ENCODE results near the gene GBP4.

GBP4 gene

GRCh38 chr1:89143484-89143883 lies 55.3 kb downstream of the GBP4 start:
- no CpG with 5 or more reads among the region's 2 CpGs for WGBS, 2 donors (ENCODE audit: extremely low coverage in 2 of 2, insufficient read length in 2 of 2, insufficient replicate concordance in 1 of 2)
- Histone ChIP-seq H3K4ac (ENCODE audit: low read length) (no peak overlapping the region), H2AFZ (ENCODE audit: low read length) (no peak overlapping the region), H3K79me1 (ENCODE audit: low read depth, low read length) (no peaks in the 10 kb centered on the region), H3K27me3 (ENCODE audit: control insufficient read depth in 3 of 3, insufficient read depth in 3 of 3, low read depth in 1 of 3, low read length in 3 of 3) (no peaks in the 10 kb centered on the region), H2BK15ac (ENCODE audit: low read length) (no peak overlapping the region), H2BK120ac (ENCODE audit: low read depth, low read length) (no peak overlapping the region), H3K14ac (ENCODE audit: low read length) (no peak overlapping the region), H4K91ac (ENCODE audit: low read depth, low read length, poor library complexity) (no peak overlapping the region), H3K27ac (replicated peaks; ENCODE audit: low read length) (no peak overlapping the region), H3K23ac (ENCODE audit: low read depth, low read length, poor library complexity) (no peak overlapping the region), H3K4me1 (ENCODE audit: control insufficient read depth in 2 of 2, insufficient read depth in 1 of 2, low read depth in 1 of 2, low read length in 2 of 2) (no peaks in the 10 kb centered on the region), H3K9me3 (replicated peaks in 1 of 2; ENCODE audit: control insufficient read depth in 2 of 2, insufficient read depth in 1 of 2, low read depth in 1 of 2, low read length in 2 of 2) (no peaks in the 10 kb centered on the region), H3K4me3 (ENCODE audit: low read length in 2 of 2) (no peak overlapping the region), H2BK12ac (ENCODE audit: low read length) (no peak overlapping the region), H3K36me3 (replicated peaks in 1 of 2; ENCODE audit: control insufficient read depth in 2 of 2, insufficient read depth in 2 of 2, low read length in 2 of 2) (no peaks in the 10 kb centered on the region), H3K9ac (ENCODE audit: low read depth, low read length, poor library complexity) (no peak overlapping the region), H3K4me2 (ENCODE audit: insufficient read depth, low read length, poor library complexity, severe bottlenecking) (no peak overlapping the region), H2AK5ac (ENCODE audit: low read depth, low read length) (no peak overlapping the region), H4K8ac (ENCODE audit: low read depth, low read length) (no peak overlapping the region), H3K18ac (ENCODE audit: low read length) (no peak overlapping the region), H2BK5ac (ENCODE audit: low read length) (no peak overlapping the region)
- DNase-seq (ENCODE audit: low spot score), result no peak

- no peaks in the 10 kb centered on the region for H3K27me3 ChIP-seq (ENCODE audit: control insufficient read depth in 3 of 3, insufficient read depth in 3 of 3, low read depth in 1 of 3, low read length in 3 of 3)
- no peaks in the 10 kb centered on the region for H3K36me3 ChIP-seq (replicated peaks in 1 of 2; ENCODE audit: control insufficient read depth in 2 of 2, insufficient read depth in 2 of 2, low read length in 2 of 2)
- no peak overlapping the region for H2BK120ac ChIP-seq (ENCODE audit: low read depth, low read length)
- DNase-seq (ENCODE audit: low spot score), result no peak
- no peak overlapping the region for H2BK5ac ChIP-seq (ENCODE audit: low read length)
- no peak overlapping the region for H2AK5ac ChIP-seq (ENCODE audit: low read depth, low read length)
- no peak overlapping the region for H3K4me3 ChIP-seq (ENCODE audit: low read length in 2 of 2)
- H2AFZ ChIP-seq (ENCODE audit: low read length), result no peak overlapping the region
- H3K4me2 ChIP-seq (ENCODE audit: insufficient read depth, low read length, poor library complexity, severe bottlenecking), result no peak overlapping the region
- H3K4ac ChIP-seq (ENCODE audit: low read length), result no peak overlapping the region
- H4K91ac ChIP-seq (ENCODE audit: low read depth, low read length, poor library complexity), result no peak overlapping the region
- no peaks in the 10 kb centered on the region for H3K4me1 ChIP-seq (ENCODE audit: control insufficient read depth in 2 of 2, insufficient read depth in 1 of 2, low read depth in 1 of 2, low read length in 2 of 2)
- no peaks in the 10 kb centered on the region for H3K79me1 ChIP-seq (ENCODE audit: low read depth, low read length)
- no peak overlapping the region for H3K9ac ChIP-seq (ENCODE audit: low read depth, low read length, poor library complexity)
- no peak overlapping the region for H4K8ac ChIP-seq (ENCODE audit: low read depth, low read length)
- H2BK15ac ChIP-seq (ENCODE audit: low read length), result no peak overlapping the region
- H3K14ac ChIP-seq (ENCODE audit: low read length), result no peak overlapping the region
- H3K27ac ChIP-seq (replicated peaks; ENCODE audit: low read length), result no peak overlapping the region
- H3K18ac ChIP-seq (ENCODE audit: low read length), result no peak overlapping the region
- WGBS, 2 donors (ENCODE audit: extremely low coverage in 2 of 2, insufficient read length in 2 of 2, insufficient replicate concordance in 1 of 2), result no CpG with 5 or more reads among the region's 4 CpGs
- no peak overlapping the region for H3K23ac ChIP-seq (ENCODE audit: low read depth, low read length, poor library complexity)
- no peak overlapping the region for H2BK12ac ChIP-seq (ENCODE audit: low read length)
- H3K9me3 ChIP-seq (replicated peaks in 1 of 2; ENCODE audit: control insufficient read depth in 2 of 2, insufficient read depth in 1 of 2, low read depth in 1 of 2, low read length in 2 of 2), result no peaks in the 10 kb centered on the region
Observed at GRCh38 chr1:89142160-89142559, 56.6 kb downstream of the GBP4 start.

- Histone ChIP-seq H4K91ac (ENCODE audit: low read depth, low read length, poor library complexity) (no peak overlapping the region), H3K27ac (replicated peaks; ENCODE audit: low read length) (no peak overlapping the region), H3K4ac (ENCODE audit: low read length) (no peak overlapping the region), H2AK5ac (ENCODE audit: low read depth, low read length) (no peak overlapping the region), H3K79me1 (ENCODE audit: low read depth, low read length) (no peaks in the 10 kb centered on the region), H3K4me1 (ENCODE audit: control insufficient read depth in 2 of 2, insufficient read depth in 1 of 2, low read depth in 1 of 2, low read length in 2 of 2) (no peaks in the 10 kb centered on the region), H3K36me3 (replicated peaks in 1 of 2; ENCODE audit: control insufficient read depth in 2 of 2, insufficient read depth in 2 of 2, low read length in 2 of 2) (no peaks in the 10 kb centered on the region), H2BK5ac (ENCODE audit: low read length) (no peak overlapping the region), H3K18ac (ENCODE audit: low read length) (no peak overlapping the region), H3K27me3 (ENCODE audit: control insufficient read depth in 3 of 3, insufficient read depth in 3 of 3, low read depth in 1 of 3, low read length in 3 of 3) (no peaks in the 10 kb centered on the region), H2BK12ac (ENCODE audit: low read length) (no peak overlapping the region), H3K14ac (ENCODE audit: low read length) (no peak overlapping the region), H3K9ac (ENCODE audit: low read depth, low read length, poor library complexity) (no peak overlapping the region), H4K8ac (ENCODE audit: low read depth, low read length) (no peak overlapping the region), H3K23ac (ENCODE audit: low read depth, low read length, poor library complexity) (no peak overlapping the region), H3K4me3 (ENCODE audit: low read length in 2 of 2) (no peak overlapping the region), H3K9me3 (replicated peaks in 1 of 2; ENCODE audit: control insufficient read depth in 2 of 2, insufficient read depth in 1 of 2, low read depth in 1 of 2, low read length in 2 of 2) (no peaks in the 10 kb centered on the region), H2BK120ac (ENCODE audit: low read depth, low read length) (no peak overlapping the region), H2AFZ (ENCODE audit: low read length) (no peak overlapping the region), H3K4me2 (ENCODE audit: insufficient read depth, low read length, poor library complexity, severe bottlenecking) (no peak overlapping the region), H2BK15ac (ENCODE audit: low read length) (no peak overlapping the region)
- WGBS, 2 donors (ENCODE audit: extremely low coverage in 2 of 2, insufficient read length in 2 of 2, insufficient replicate concordance in 1 of 2), result no CpG with 5 or more reads among the region's 1 CpG
- DNase-seq (ENCODE audit: low spot score), result no peak
Observed at GRCh38 chr1:89133747-89134146, 65.0 kb downstream of the GBP4 start.

Data from neuronal stem cell (in vitro differentiated cells).